WTC11 (cell line): ENCODE measurements around the gene MEN1. TPM values are rescaled to one million over a fixed set of nuclear protein-coding genes. Genes with fewer than 3 reads are reported as not detected.

Experiments
- ATAC-seq: fragments of 200-7000 bp; cut with Tn5 transposase; 2 replicates; pipeline ENCODE4 v1.10.0; 2021; ENCODE audit warnings: mild to moderate bottlenecking, moderate library complexity
- CTCF ChIA-PET: fragments of 300-600 bp; sonication (Branson Sonifier 250); formaldehyde crosslinking; loops from one replicate; lab custom pipeline; 2021; ENCODE audit warnings: antibody characterized with exemption; lab: Charles Lee
- POLR2A ChIA-PET: fragments of 350-600 bp; sonication (Branson Sonifier 250); formaldehyde crosslinking; loops from one replicate; lab custom pipeline; 2021; ENCODE audit warnings: antibody characterized with exemption; lab: Charles Lee
- DNase-seq: peaks from one replicate; pipeline ENCODE4 v3.0.0; 2021; ENCODE audit warnings: low spot score
- H3K27ac Mint-ChIP-seq: 2 replicates; pipeline ENCODE4 v1.8.0; 2021; ENCODE audit warnings: mixed read lengths
- H3K27me3 Mint-ChIP-seq: 2 replicates; pipeline ENCODE4 v1.8.0; 2021; ENCODE audit warnings: low read depth, mild to moderate bottlenecking, moderate library complexity, mixed read lengths
- H3K36me3 Mint-ChIP-seq: 2 replicates; pipeline ENCODE4 v1.8.0; 2021; ENCODE audit warnings: mixed read lengths
- H3K4me1 Mint-ChIP-seq: 2 replicates; pipeline ENCODE4 v1.8.0; 2022; ENCODE audit warnings: mixed read lengths
- H3K4me3 Mint-ChIP-seq: 2 replicates; pipeline ENCODE4 v1.8.0; 2021; ENCODE audit warnings: mild to moderate bottlenecking, moderate library complexity, mixed read lengths
- H3K9me3 Mint-ChIP-seq: 2 replicates; pipeline ENCODE4 v1.8.0; 2021; ENCODE audit warnings: mixed read lengths
- ATF1 ChIP-seq: sonication (generic); formaldehyde crosslinking; IDR thresholded peaks from 2 replicates; pipeline ENCODE4 v1.8.1; 2023; ENCODE audit warnings: mild to moderate bottlenecking, moderate library complexity, missing genetic modification reagents
- CBFB ChIP-seq: sonication (generic); formaldehyde crosslinking; IDR thresholded peaks from 2 replicates; pipeline ENCODE4 v1.8.1; 2022; ENCODE audit warnings: mild to moderate bottlenecking, low read depth, missing genetic modification reagents
- CDX4 ChIP-seq: fragments of 250-450 bp; sonication (Bioruptor Pico); IDR thresholded peaks from 2 replicates; pipeline ENCODE4 v1.9.0; 2021; ENCODE audit warnings: moderate library complexity, mild to moderate bottlenecking, inconsistent platforms, borderline replicate concordance
- GTF2I ChIP-seq: fragments of 250-450 bp; sonication (Bioruptor Pico); conservative IDR thresholded peaks from 2 replicates; pipeline ENCODE4 v1.4.0; 2021; ENCODE audit warnings: mild to moderate bottlenecking
- IRF2 ChIP-seq: sonication (generic); formaldehyde crosslinking; IDR thresholded peaks from 2 replicates; pipeline ENCODE4 v1.8.0; 2022; ENCODE audit warnings: low read depth, missing genetic modification reagents, borderline replicate concordance
- JAZF1 ChIP-seq: fragments of 250-450 bp; sonication (Bioruptor Pico); IDR thresholded peaks from 2 replicates; pipeline ENCODE4 v1.9.0; 2021; ENCODE audit warnings: moderate library complexity, mild to moderate bottlenecking, inconsistent platforms
- JUN ChIP-seq: sonication (generic); formaldehyde crosslinking; IDR thresholded peaks from 2 replicates; pipeline ENCODE4 v1.8.0; 2023; ENCODE audit warnings: mild to moderate bottlenecking, missing genetic modification reagents
- MAX ChIP-seq: sonication (generic); formaldehyde crosslinking; IDR thresholded peaks from 2 replicates; pipeline ENCODE4 v1.8.0; 2022; ENCODE audit warnings: mild to moderate bottlenecking, missing genetic modification reagents
- NFYB ChIP-seq: sonication (generic); formaldehyde crosslinking; conservative IDR thresholded peaks from 2 replicates; pipeline ENCODE4 v1.8.0; 2022; ENCODE audit warnings: low read depth, missing genetic modification reagents
- USF1 ChIP-seq: sonication (generic); formaldehyde crosslinking; IDR thresholded peaks from 2 replicates; pipeline ENCODE4 v1.8.0; 2022; ENCODE audit warnings: mild to moderate bottlenecking, missing genetic modification reagents
- ZMAT4 ChIP-seq: fragments of 250-450 bp; sonication (Bioruptor Pico); IDR thresholded peaks from 2 replicates; pipeline ENCODE4 v1.9.0; 2021; ENCODE audit warnings: mild to moderate bottlenecking
- ZNF317 ChIP-seq: sonication (generic); formaldehyde crosslinking; IDR thresholded peaks from 2 replicates; pipeline ENCODE4 v1.8.1; 2023; ENCODE audit warnings: low read depth, mild to moderate bottlenecking, moderate library complexity, missing genetic modification reagents, borderline replicate concordance
- ZNF423 ChIP-seq: fragments of 250-450 bp; sonication (Bioruptor Pico); IDR thresholded peaks from 2 replicates; pipeline ENCODE4 v2.1.2; 2022; ENCODE audit warnings: mild to moderate bottlenecking, moderate library complexity
- total RNA-seq: library from RNA; stranded (reverse); gene quantifications from 3 replicates; pipeline ENCODE4 v1.2.3, GENCODE V29; 2021
- TF ChIP-seq, protein P1 (sequence below): sonication (generic); formaldehyde crosslinking; IDR thresholded peaks from 2 replicates; pipeline ENCODE4 v1.8.0; 2023; ENCODE audit warnings: mild to moderate bottlenecking, missing genetic modification reagents
- TF ChIP-seq, protein P2 (sequence below): sonication (generic); formaldehyde crosslinking; IDR thresholded peaks from 2 replicates; pipeline ENCODE4 v1.8.1; 2022; ENCODE audit warnings: missing genetic modification reagents, borderline replicate concordance

The MEN1 gene
- total RNA-seq, 1 experiment from 2014 or later: 47.1 TPM

GRCh38 chr11:64842851-64843685 is 32.7 kb upstream of the MEN1 start:
- ChIA-PET CTCF (interaction anchor here (0.7 to 12.5 kb wide), 9 partner anchors 16 to 267 kb away, joined by 3 to 372 read pairs (median 5); partner anchors contain the start of genes ARL2, EHD1, MAP4K2 and SF1), POLR2A (interaction anchor here (1.3 kb wide), 1 partner anchor 12 kb away, joined by 3 read pairs; no protein-coding TSS in a partner anchor)
- DNase-seq (no peak), ATAC-seq (no peak)
- Mint-ChIP-seq H3K27me3 (no peaks in the 10 kb centered on the region), H3K4me3 (peak overlapping the region; percentile 93), H3K9me3 (no peaks in the 10 kb centered on the region), H3K4me1 (peaks cover 31% of the 10 kb centered on the region), H3K27ac (peak overlapping the region; percentile 83), H3K36me3 (peaks cover 3% of the 10 kb centered on the region; the same call in 1 of the 2 replicates)
- no peak for TF ChIP-seq USF1 (CRISPR knock-in tag)
- TF ChIP-seq, protein P1, sequence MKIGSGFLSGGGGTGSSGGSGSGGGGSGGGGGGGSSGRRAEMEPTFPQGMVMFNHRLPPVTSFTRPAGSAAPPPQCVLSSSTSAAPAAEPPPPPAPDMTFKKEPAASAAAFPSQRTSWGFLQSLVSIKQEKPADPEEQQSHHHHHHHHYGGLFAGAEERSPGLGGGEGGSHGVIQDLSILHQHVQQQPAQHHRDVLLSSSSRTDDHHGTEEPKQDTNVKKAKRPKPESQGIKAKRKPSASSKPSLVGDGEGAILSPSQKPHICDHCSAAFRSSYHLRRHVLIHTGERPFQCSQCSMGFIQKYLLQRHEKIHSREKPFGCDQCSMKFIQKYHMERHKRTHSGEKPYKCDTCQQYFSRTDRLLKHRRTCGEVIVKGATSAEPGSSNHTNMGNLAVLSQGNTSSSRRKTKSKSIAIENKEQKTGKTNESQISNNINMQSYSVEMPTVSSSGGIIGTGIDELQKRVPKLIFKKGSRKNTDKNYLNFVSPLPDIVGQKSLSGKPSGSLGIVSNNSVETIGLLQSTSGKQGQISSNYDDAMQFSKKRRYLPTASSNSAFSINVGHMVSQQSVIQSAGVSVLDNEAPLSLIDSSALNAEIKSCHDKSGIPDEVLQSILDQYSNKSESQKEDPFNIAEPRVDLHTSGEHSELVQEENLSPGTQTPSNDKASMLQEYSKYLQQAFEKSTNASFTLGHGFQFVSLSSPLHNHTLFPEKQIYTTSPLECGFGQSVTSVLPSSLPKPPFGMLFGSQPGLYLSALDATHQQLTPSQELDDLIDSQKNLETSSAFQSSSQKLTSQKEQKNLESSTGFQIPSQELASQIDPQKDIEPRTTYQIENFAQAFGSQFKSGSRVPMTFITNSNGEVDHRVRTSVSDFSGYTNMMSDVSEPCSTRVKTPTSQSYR (CRISPR knock-in tag): no peak
- TF ChIP-seq ZNF423 (CRISPR knock-in tag): peak; percentile 77
- no peak for TF ChIP-seq CBFB (CRISPR knock-in tag)

DNA sequence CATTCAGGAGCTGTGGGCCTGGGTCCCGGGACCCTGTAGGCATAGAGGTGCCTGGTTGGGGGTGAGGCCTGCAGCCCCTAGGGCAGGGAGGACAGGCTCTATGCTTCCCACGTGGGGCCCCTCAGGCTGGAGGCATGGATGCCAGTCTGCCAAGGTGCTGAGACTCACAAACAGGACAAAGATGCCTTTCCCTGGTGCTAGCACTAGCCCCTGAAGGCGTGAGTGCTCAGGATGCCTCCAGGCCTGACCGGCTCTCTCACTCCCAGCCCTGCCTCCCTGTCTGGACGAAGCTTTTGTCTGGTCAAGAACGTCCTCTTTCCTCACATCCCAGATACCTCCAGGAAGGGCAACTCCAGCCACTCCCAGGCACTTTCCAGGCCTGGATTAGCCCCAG is 32.0 kb upstream of the MEN1 start:
- CTCF ChIA-PET: interaction anchor here (0.7 to 12.5 kb wide), 4 partner anchors 15 to 54 kb away, joined by 3 to 372 read pairs (median 10); partner anchors contain the start of genes EHD1 and MAP4K2
- Mint-ChIP-seq H3K4me1 (peaks cover 31% of the 10 kb centered on the region), H3K36me3 (peaks cover 3% of the 10 kb centered on the region; the same call in 1 of the 2 replicates), H3K27ac (peak overlapping the region; percentile 65; the same call in 1 of the 2 replicates), H3K27me3 (no peaks in the 10 kb centered on the region), H3K4me3 (no peak overlapping the region), H3K9me3 (no peaks in the 10 kb centered on the region)
- no peak for DNase-seq
- POLR2A ChIA-PET: no interaction called here
- ATAC-seq: no peak
- TF ChIP-seq JUN (CRISPR knock-in tag) (no peak), GTF2I (CRISPR knock-in tag) (no peak), NFYB (CRISPR knock-in tag) (no peak), ATF1 (no peak), ZMAT4 (CRISPR knock-in tag) (no peak), JAZF1 (CRISPR knock-in tag) (no peak), MAX (no peak), CDX4 (CRISPR knock-in tag) (no peak), IRF2 (CRISPR knock-in tag) (no peak), ZNF317 (CRISPR knock-in tag) (no peak)
- TF ChIP-seq, protein P2, sequence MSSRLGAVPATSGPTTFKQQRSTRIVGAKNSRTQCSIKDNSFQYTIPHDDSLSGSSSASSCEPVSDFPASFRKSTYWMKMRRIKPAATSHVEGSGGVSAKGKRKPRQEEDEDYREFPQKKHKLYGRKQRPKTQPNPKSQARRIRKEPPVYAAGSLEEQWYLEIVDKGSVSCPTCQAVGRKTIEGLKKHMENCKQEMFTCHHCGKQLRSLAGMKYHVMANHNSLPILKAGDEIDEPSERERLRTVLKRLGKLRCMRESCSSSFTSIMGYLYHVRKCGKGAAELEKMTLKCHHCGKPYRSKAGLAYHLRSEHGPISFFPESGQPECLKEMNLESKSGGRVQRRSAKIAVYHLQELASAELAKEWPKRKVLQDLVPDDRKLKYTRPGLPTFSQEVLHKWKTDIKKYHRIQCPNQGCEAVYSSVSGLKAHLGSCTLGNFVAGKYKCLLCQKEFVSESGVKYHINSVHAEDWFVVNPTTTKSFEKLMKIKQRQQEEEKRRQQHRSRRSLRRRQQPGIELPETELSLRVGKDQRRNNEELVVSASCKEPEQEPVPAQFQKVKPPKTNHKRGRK: no peak
